Panc1 (cell line): Measurements from ENCODE around the gene ACSBG1.

Experiments used
- SIN3A ChIP-seq: IDR thresholded peaks from 2 replicates; pipeline ENCODE4 v1.6.1; 2012; ENCODE audit warnings: low read depth, mild to moderate bottlenecking, low read length, moderate library complexity, borderline replicate concordance; ENCODE audit not compliant: insufficient read depth
- TF ChIP-seq, protein P1 (sequence below): fragments of 450-650 bp; IDR thresholded peaks from 2 replicates; pipeline ENCODE4 v1.5.1; 2017; ENCODE audit warnings: mild to moderate bottlenecking

DNA sequence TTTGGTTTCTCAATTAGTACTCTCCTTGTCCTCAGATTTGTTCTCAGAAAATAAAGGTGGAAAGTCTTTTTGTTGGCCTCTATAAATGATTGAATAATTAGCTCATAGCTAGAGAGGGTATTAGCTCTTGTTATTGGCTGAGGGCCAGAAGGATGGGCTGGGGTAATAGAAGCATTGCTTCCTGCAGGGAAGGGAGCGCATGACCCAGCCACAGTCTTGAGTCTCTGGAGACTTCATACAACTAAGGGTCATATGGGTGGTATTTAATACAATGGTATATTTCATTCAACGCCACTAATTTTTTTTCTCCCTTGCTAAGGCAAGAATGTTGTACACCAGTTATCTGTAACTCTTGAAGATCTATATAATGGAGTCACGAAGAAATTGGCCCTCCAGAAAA, 38.4 kb upstream of the ACSBG1 start:
- TF ChIP-seq, protein P1, sequence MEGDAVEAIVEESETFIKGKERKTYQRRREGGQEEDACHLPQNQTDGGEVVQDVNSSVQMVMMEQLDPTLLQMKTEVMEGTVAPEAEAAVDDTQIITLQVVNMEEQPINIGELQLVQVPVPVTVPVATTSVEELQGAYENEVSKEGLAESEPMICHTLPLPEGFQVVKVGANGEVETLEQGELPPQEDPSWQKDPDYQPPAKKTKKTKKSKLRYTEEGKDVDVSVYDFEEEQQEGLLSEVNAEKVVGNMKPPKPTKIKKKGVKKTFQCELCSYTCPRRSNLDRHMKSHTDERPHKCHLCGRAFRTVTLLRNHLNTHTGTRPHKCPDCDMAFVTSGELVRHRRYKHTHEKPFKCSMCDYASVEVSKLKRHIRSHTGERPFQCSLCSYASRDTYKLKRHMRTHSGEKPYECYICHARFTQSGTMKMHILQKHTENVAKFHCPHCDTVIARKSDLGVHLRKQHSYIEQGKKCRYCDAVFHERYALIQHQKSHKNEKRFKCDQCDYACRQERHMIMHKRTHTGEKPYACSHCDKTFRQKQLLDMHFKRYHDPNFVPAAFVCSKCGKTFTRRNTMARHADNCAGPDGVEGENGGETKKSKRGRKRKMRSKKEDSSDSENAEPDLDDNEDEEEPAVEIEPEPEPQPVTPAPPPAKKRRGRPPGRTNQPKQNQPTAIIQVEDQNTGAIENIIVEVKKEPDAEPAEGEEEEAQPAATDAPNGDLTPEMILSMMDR: no peak
- TF ChIP-seq SIN3A: no peak
